AG09319 (cell line): ENCODE measurements around the gene FGF1.

Source experiments
- DNase-seq: peaks from one replicate; pipeline ENCODE4 v3.0.0-alpha.2; 2010; ENCODE audit warnings: low read depth; ENCODE audit errors: extremely low read depth
- TF ChIP-seq, protein P1 (sequence below): IDR thresholded peaks from 2 replicates; pipeline ENCODE4 v1.5.1; 2011; ENCODE audit warnings: low read depth, mild to moderate bottlenecking, inconsistent platforms, low read length, moderate library complexity

FGF1 gene

DNA sequence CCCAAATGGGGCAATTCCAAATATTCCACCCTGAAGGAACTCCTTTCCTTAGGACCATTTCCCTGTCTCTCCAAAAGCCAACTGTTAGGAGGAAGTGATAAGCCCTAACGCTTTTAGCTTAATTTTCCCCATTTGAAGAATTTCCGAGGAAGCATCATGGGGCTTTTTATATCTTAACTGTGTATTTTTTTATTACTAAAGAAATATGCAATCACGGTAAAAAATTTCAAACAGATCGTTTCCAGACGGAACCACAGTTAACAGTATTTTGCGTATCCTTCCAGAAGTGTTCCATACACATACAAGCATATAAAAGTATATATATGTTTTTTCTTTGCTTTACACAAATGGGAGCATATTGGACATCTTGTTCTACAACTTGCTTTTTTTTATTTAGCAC, 133.8 kb downstream of the FGF1 start:
- no peak for DNase-seq
- TF ChIP-seq, protein P1, sequence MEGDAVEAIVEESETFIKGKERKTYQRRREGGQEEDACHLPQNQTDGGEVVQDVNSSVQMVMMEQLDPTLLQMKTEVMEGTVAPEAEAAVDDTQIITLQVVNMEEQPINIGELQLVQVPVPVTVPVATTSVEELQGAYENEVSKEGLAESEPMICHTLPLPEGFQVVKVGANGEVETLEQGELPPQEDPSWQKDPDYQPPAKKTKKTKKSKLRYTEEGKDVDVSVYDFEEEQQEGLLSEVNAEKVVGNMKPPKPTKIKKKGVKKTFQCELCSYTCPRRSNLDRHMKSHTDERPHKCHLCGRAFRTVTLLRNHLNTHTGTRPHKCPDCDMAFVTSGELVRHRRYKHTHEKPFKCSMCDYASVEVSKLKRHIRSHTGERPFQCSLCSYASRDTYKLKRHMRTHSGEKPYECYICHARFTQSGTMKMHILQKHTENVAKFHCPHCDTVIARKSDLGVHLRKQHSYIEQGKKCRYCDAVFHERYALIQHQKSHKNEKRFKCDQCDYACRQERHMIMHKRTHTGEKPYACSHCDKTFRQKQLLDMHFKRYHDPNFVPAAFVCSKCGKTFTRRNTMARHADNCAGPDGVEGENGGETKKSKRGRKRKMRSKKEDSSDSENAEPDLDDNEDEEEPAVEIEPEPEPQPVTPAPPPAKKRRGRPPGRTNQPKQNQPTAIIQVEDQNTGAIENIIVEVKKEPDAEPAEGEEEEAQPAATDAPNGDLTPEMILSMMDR = no peak

DNA sequence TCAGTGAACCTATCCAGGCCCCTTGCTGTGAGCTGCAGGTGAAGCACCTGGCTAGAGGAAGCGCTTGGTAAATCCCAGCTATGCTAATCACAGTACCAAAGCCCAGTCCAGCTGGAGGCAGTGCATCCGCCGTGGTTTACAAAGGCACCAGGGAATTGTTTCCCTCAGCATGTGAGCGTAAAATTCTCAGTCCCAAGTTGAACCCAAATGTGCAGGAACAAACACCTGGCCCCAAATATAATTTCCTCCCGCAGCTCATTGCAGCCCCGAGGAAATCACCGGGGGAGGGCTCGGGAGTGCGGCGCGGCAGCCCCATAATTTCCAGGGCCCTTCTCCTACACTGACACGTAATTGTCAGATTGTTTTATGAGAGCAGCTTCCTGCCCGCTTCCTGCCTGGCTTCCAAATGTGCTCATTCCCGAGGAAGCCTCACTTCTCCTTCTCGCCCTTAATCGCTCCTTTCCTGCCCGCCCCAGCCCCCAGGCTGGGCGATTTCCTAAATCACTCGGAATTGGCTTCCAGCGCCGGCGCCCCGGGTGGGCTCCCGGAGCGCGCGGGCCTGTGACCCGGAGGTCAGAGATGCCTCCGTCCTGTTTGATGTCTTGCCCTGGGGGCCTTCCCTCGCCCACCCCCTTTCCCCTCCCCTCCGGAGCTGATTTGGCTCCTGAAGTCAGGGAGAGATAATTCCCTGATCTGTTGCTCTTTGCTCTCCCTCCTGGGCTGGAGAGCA, 134.4 kb downstream of the FGF1 start:
- DNase-seq = no peak
- TF ChIP-seq, protein P1 = no peak

DNA sequence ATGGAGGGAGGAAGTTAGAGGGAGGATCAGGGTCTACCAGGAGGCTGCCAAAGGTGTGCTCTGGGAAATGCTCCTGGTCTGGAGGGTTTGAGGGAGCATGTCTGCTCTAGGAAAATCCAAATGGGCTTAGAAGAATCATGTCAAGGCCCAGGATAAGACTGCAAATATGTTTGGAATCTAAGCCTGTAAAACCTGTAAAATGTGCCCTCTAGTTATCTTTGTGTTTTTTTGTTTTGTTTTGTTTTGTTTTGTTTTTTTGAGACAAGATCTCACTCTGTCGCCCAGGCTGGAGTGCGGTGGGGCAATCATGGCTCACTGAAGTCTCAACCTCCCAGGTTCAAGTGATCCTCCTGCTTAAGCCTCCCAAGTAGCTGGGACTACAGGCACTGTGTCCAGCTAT, 135.4 kb downstream of the FGF1 start:
- DNase-seq = no peak
- TF ChIP-seq, protein P1 = no peak

- TF ChIP-seq, protein P1 = no peak
- DNase-seq = no peak
Observed at GRCh38 chr5:142549834-142550233, 136.1 kb downstream of the FGF1 start.

GRCh38 chr5:142548739-142549275, 137.1 kb downstream of the FGF1 start:
- TF ChIP-seq, protein P1 = peak; percentile 89

GRCh38 chr5:142547445-142548380, 138.2 kb downstream of the FGF1 start:
- TF ChIP-seq, protein P1 = no peak
- no peak for DNase-seq

More at GRCh38 chr5:142548739-142549275, 137.1 kb downstream of the FGF1 start:
- peak; percentile 90 for DNase-seq
